Kidney (tissue), 14 donors: ENCODE results near the gene STEAP3. TPM values are rescaled to one million over a fixed set of nuclear protein-coding genes. Genes with fewer than 3 reads are reported as not detected.

Source experiments
- DNase-seq, 5 donors: peaks; one replicate each; pipeline ENCODE4 v3.0.0-alpha.2; 2013 to 2020
- FAIRE-seq: peaks from 2 replicates; lab custom pipeline; 2012; peaks lifted over from hg19 to GRCh38; lab: Jason Lieb, UNC
- H3K27ac ChIP-seq, 2 donors: one replicate each; pipeline ENCODE4 v1.7.0; 2013; ENCODE audit warnings: low read depth in 2 of 2, low read length in 2 of 2, inconsistent platforms in 1 of 2
- H3K27me3 ChIP-seq: one replicate; pipeline ENCODE4 v1.7.1; 2013; ENCODE audit warnings: low read length, inconsistent platforms; ENCODE audit not compliant: control insufficient read depth, insufficient read depth
- H3K36me3 ChIP-seq, 3 donors: one replicate each; pipeline versions ENCODE4 v1.7.0 to v1.7.1; 2013; ENCODE audit warnings: low read length in 3 of 3, control low read depth in 1 of 3, inconsistent platforms in 1 of 3; ENCODE audit not compliant: insufficient read depth in 3 of 3, control insufficient read depth in 2 of 3
- H3K4me1 ChIP-seq, 3 donors: one replicate each; pipeline versions ENCODE4 v1.7.0 to v1.7.1; 2013; ENCODE audit warnings: low read length in 3 of 3, inconsistent platforms in 1 of 3, low read depth in 1 of 3; ENCODE audit not compliant: control insufficient read depth in 2 of 3, insufficient read depth in 2 of 3
- H3K4me3 ChIP-seq, 3 donors: one replicate each; pipeline versions ENCODE4 v1.7.0 to v1.8.1; 2013; ENCODE audit warnings: low read length in 3 of 3, control low read depth in 1 of 3, inconsistent platforms in 1 of 3
- H3K9ac ChIP-seq, 3 donors: one replicate each; pipeline versions ENCODE4 v1.7.0 to v1.7.1; 2013; ENCODE audit warnings: low read length in 3 of 3, control low read depth in 1 of 3, inconsistent platforms in 1 of 3
- H3K9me3 ChIP-seq, 3 donors: one replicate each; pipeline versions ENCODE4 v1.7.0 to v1.7.1; 2013; ENCODE audit warnings: low read length in 3 of 3, control low read depth in 1 of 3, inconsistent platforms in 1 of 3; ENCODE audit not compliant: control insufficient read depth in 2 of 3, insufficient read depth in 1 of 3
- intact Hi-C: fragments of 100-400 bp; cut with DNase I; formaldehyde crosslinking; loops from one replicate; pipeline ENCODE4 v1.11.1; 2022
- polyA plus RNA-seq: library from polyadenylated mRNA; stranded (reverse); fragments of 350-450 nt; fragmentation: Illumina TruSeq; extraction: RNeasy Lipid Tissue Mini Kit (QIAGEN cat#74804); gene quantifications from one replicate; pipeline ENCODE4 v1.2.3, GENCODE V29; 2014; ENCODE audit warnings: low read depth, low replicate concordance; ENCODE audit not compliant: insufficient read depth
- total RNA-seq: library from RNA; stranded (reverse); fragmentation: NEBNext Ultra II Directional; extraction: Animal tissue kit (Norgen Biotek cat#: 25700); gene quantifications from one replicate; pipeline ENCODE4 v1.2.1, GENCODE V29; 2021
- TF ChIP-seq, protein P1 (sequence below): IDR thresholded peaks from 3 replicates; pipeline ENCODE4 v1.5.1; 2012; ENCODE audit warnings: mild to moderate bottlenecking, moderate library complexity, borderline replicate concordance; ENCODE audit not compliant: insufficient read depth; ENCODE audit errors: extremely low read depth
- donor health status: control.
- donor health status: control.
- donor health status: control.
- donor health status: control.
- donor health status: control.
- donor health status: DM: yes; HTN: yes; CAD: no.
- donor health status: Normal renal cell carcinoma (clear cell type).

The STEAP3 gene
- total and polyA plus RNA-seq, 2 donors from 2014 or later = 6.7 to 25.4 TPM

DNA sequence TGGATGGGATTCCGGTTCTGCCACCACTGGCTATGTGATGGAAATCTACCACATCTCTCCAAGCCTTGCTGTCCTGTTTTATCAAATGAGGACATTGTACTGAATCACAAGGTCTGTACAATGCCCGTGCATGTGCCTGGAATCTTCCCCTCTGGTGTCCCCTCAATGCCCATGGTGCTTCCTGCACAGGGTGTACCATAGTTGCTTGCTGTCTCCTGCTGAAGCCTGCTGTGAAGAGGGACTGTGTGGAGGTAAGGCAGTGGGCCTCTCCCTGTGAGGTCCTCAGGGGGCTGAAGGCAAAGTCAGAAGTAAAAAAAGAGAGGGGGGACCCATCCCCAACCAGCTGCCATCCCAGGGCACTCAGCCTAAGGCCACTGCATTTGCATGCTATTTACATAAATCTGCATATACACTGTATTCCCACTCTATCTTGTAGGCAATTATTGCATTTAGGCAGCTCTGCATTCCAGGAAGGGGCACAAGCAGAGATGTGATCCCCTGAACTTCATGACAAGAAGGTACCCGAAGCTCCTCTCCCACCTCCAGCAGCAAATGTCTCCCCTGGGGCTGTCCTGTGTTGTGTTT is 9.1 kb upstream of the STEAP3 start:
- Histone ChIP-seq H3K4me3 (no peak overlapping the region), H3K4me1 (no peaks in the 10 kb centered on the region), H3K9ac (no peak overlapping the region), H3K27ac (no peak overlapping the region), H3K27me3 (no peaks in the 10 kb centered on the region), H3K9me3 (no peaks in the 10 kb centered on the region), H3K36me3 (no peaks in the 10 kb centered on the region)
- intact Hi-C loops = loop anchor here (10.0 kb wide), 1 partner anchor 70 kb away; no protein-coding TSS in a partner anchor
- TF ChIP-seq, protein P1, sequence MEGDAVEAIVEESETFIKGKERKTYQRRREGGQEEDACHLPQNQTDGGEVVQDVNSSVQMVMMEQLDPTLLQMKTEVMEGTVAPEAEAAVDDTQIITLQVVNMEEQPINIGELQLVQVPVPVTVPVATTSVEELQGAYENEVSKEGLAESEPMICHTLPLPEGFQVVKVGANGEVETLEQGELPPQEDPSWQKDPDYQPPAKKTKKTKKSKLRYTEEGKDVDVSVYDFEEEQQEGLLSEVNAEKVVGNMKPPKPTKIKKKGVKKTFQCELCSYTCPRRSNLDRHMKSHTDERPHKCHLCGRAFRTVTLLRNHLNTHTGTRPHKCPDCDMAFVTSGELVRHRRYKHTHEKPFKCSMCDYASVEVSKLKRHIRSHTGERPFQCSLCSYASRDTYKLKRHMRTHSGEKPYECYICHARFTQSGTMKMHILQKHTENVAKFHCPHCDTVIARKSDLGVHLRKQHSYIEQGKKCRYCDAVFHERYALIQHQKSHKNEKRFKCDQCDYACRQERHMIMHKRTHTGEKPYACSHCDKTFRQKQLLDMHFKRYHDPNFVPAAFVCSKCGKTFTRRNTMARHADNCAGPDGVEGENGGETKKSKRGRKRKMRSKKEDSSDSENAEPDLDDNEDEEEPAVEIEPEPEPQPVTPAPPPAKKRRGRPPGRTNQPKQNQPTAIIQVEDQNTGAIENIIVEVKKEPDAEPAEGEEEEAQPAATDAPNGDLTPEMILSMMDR = no peak
- DNase-seq (no peak), FAIRE-seq (no peak)

DNA sequence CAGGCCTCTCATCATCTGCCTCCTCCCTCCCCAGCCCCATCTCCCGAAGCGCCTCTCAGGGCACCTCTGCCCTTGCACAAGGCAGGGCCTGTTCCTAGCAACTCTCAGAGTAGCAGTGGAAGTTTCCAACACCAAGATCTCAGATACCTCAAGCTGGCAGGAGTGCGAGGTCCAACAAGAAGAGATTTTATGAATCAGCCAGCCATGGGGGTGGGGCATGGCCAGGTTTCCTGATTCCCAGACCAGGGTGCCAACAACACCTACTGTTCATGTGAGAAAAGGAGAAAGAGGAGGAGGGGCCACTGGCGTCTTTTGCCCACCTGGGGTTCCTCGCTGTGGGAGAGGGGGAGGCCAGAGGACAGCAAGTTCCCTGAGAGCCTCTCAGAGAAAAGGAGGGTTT is 6.6 kb upstream of the STEAP3 start:
- Histone ChIP-seq H3K9ac (no peak overlapping the region), H3K4me3 (no peak overlapping the region), H3K27ac (no peak overlapping the region), H3K9me3 (no peaks in the 10 kb centered on the region), H3K36me3 (no peaks in the 10 kb centered on the region), H3K4me1 (peaks cover 0 to 2% (median 0%) of the 10 kb centered on the region in 3 donors), H3K27me3 (no peaks in the 10 kb centered on the region)
- FAIRE-seq (no peak), DNase-seq (no peak)
- TF ChIP-seq, protein P1 = no peak
- intact Hi-C loops = loop anchor here (10.0 kb wide), 1 partner anchor 68 kb away; no protein-coding TSS in a partner anchor

DNA sequence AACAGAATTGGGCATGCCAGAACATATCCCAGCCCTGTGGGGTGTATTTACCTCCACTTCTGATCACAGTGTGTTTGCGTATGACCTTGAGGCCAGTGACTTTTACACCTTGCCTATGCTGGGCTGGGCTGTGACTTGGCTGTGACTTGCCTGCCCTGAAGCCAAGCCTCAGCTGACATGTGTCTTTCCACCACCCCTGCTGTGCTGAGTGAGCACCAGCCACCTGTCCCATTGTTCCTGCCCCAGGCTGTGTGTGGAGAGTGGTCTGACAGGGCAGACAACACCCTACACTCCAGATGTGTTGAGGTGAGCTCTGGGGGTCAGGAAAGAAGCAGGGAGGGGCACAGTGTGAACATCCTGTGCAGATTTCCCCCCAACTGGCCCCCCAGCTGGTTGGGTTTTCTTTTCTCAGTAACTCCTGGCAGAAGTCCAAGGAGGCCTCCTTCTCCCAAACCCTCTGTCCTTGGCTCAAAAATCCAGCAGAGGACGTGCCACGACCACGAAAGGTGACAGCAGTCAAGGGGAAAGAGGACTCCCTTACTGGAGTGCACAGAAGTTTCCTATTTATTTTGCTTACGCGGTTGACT is 5.1 kb upstream of the STEAP3 start:
- no peaks in the 10 kb centered on the region for H3K36me3 ChIP-seq
- TF ChIP-seq, protein P1 = peak; percentile 20
- no peak overlapping the region for H3K4me3 ChIP-seq
- H3K27ac ChIP-seq = no peak overlapping the region
- FAIRE-seq (no peak), DNase-seq (peak in 3 of 5 donors; percentile 57 to 79 (median 62))
- H3K27me3 ChIP-seq = no peaks in the 10 kb centered on the region
- H3K9ac ChIP-seq = no peak overlapping the region
- intact Hi-C loops = loop anchor here (10.0 kb wide), 1 partner anchor 66 kb away; no protein-coding TSS in a partner anchor
- H3K9me3 ChIP-seq = no peaks in the 10 kb centered on the region
- H3K4me1 ChIP-seq = peaks cover 0 to 2% (median 0%) of the 10 kb centered on the region in 3 donors
